VCaP (cell line): ENCODE results near the gene IL15RA.
"Not testable (repeated sequence)": the region's sequence is repeated elsewhere in the genome, so short reads cannot be mapped to it uniquely, and the experiment has no call there.

ENCODE experiments used
- H3K27ac ChIP-seq: fragments of 450-650 bp; 2 replicates; pipeline ENCODE4 v1.5.1; 2017
- CTCF ChIP-seq: fragments of 450-650 bp; conservative IDR thresholded peaks from 2 replicates; pipeline ENCODE4 v1.5.1; 2017; ENCODE audit warnings: mild to moderate bottlenecking, moderate library complexity

The IL15RA gene

GRCh38 chr10:6005856-6006395, 28.6 kb upstream of the IL15RA start:
- no peak overlapping the region for H3K27ac ChIP-seq
- no peak for TF ChIP-seq CTCF

GRCh38 chr10:6005161-6005804, 27.9 kb upstream of the IL15RA start:
- H3K27ac ChIP-seq: not testable (repeated sequence)

- no peak overlapping the region for H3K27ac ChIP-seq
- no peak for TF ChIP-seq CTCF
Observed at GRCh38 chr10:6002809-6003510, 25.6 kb upstream of the IL15RA start.

GRCh38 chr10:5999440-6000165, 22.3 kb upstream of the IL15RA start:
- TF ChIP-seq CTCF: no peak
- H3K27ac ChIP-seq: no peak overlapping the region

GRCh38 chr10:5996696-5997095, 19.4 kb upstream of the IL15RA start:
- no peak for TF ChIP-seq CTCF
- no peak overlapping the region for H3K27ac ChIP-seq

GRCh38 chr10:5992398-5992797, 15.1 kb upstream of the IL15RA start:
- no peak for TF ChIP-seq CTCF
- H3K27ac ChIP-seq: no peak overlapping the region

GRCh38 chr10:5991708-5992107, 14.4 kb upstream of the IL15RA start:
- TF ChIP-seq CTCF: no peak
- H3K27ac ChIP-seq: no peak overlapping the region
